GM18907 (cell line): Measurements from ENCODE around the gene ASIP.
A peak's percentile ranks its signal among the peaks of the same experiment; 100 is the strongest.

Experiments
- ATAC-seq: cut with Tn5 transposase; IDR thresholded peaks from one replicate; pipeline ENCODE4 v1.9.1; 2021; ENCODE audit warnings: mild to moderate bottlenecking, moderate library complexity; ENCODE audit not compliant: unreplicated experiment

The ASIP gene

GRCh38 chr20:34309691-34310090 lies 68.5 kb downstream of the ASIP start:
- ATAC-seq, result no peak

GRCh38 chr20:34310481-34311117 lies 69.4 kb downstream of the ASIP start:
- ATAC-seq, result no peak

DNA sequence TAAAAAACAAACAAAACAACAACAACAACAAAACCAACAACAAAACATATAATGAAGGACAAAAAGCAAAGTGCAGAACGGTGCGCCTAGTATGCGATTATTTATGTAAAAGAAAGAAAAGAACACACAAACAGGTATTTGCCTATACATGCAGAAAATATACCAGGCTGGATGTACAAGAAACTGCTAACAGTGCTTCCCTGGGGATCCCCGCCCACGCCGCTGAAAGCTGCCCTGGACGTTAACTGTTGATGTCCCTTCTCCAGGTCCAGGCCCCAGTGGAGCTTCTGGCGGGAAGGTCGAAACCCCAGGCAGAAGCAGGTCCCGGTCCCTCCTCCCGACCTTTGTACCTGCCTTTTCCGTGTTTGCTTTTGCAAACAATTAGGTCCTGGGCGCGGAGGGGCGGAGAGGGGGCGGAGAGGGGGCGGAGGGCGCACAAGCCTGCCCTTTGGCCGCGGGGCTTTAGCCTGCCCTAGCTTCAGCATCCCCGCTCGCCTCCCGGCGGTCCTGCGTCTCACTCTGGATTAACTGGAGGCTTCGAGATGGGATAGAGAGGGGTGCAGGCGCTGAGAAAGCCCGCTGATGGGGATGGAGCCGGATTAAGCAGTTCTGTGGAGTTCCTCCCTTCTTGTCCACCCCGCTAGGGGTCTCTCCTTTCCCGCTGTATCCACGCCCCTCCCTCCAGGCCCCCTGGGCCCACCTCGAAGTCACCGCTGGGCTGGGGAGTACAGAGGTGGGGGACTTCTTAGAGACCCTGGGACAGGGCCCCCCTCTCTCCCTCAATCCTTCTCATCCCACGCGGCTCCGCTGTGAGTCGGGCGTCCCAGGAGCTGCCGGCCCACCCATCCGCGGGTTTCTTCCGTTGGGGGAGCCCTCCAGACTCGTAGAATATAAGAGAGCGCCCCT lies 70.1 kb downstream of the ASIP start:
- ATAC-seq, result no peak

- ATAC-seq, result no peak
These were observed 70.8 kb downstream of the ASIP start for GRCh38 chr20:34312024-34312460.

DNA sequence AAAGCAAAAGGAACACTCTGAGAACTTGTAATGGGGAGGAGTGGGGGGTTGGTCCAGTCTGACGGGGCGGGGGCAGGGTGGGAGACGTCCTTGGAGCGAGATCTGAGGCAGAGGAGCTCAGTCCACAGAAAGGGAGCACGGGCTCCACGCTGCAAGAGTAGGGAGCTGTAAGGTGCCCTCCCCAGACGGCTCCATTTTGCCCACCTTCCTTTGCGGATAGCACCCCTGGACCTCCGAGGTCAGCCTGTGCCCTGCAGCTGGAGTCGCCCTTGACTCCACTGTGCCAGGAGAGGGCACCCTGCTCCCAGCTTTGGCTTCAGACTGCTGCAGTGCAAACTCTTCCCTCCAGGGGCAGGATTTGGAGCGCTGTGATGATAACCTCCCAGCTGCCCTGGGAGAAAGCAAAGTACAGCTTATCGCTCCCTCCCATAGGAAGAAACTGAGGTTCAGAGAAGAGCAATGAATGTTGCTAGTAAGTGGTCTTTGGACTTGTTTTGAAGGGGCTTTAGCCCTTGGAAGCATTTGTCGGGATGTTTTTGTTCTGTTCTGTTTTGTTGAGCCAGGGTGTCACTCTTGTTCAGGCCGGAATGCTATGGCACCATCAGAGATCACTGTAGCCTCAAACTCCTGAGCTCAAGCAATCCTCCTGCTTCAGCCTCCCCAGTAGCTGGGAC lies 71.5 kb downstream of the ASIP start:
- ATAC-seq, result peak; percentile 80

DNA sequence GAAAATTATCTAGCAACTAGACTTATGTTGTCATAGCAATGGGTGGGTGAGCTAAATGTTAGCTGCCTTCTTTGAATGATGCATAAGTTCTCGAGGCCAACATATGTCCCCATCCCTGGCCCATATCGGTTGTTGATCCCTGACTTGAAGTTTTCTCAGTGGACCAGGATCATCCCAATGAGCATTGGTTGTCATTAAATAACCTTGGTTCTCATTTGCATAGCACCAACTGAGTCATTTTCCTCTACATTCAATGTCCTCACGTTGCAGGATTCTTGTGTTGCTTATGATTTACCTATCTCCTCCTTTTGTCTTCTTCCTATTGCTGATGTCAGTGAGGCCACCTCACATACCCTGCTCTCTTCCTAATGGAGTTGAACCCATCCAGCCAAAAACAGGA lies 74.0 kb downstream of the ASIP start:
- no peak for ATAC-seq

GRCh38 chr20:34316196-34316814 lies 75.1 kb downstream of the ASIP start:
- ATAC-seq, result no peak
